GM23338 (cell line): ENCODE measurements around the gene N4BP2L1. TPM values are rescaled to one million over a fixed set of nuclear protein-coding genes. Genes with fewer than 3 reads are reported as not detected.
A peak's percentile ranks its signal among the peaks of the same experiment; 100 is the strongest.

Source experiments
- ATAC-seq: fragments of 200-7000 bp; cut with Tn5 transposase; 3 replicates; pipeline ENCODE4 v1.9.1; 2020
- DNase-seq: peaks from one replicate; pipeline ENCODE4 v3.0.0-alpha.2; 2015; ENCODE audit warnings: low spot score
- H2AFZ ChIP-seq: fragments of 200-600 bp; sonication (generic); 2 replicates; pipeline ENCODE4 v1.8.0; 2016; ENCODE audit warnings: antibody characterized with exemption, mild to moderate bottlenecking, moderate library complexity
- H3F3A ChIP-seq: fragments of 200-600 bp; sonication (generic); replicated peaks from 2 replicates; pipeline ENCODE4 v1.8.0; 2017; ENCODE audit warnings: antibody characterized with exemption, mixed run types, low read depth
- H3K27ac ChIP-seq: fragments of 200-600 bp; sonication (generic); 2 replicates; pipeline ENCODE4 v1.6.1; 2016; ENCODE audit warnings: low read depth
- H3K27me3 ChIP-seq: fragments of 200-600 bp; sonication (generic); 2 replicates; pipeline ENCODE4 v1.8.0; 2016; ENCODE audit warnings: mild to moderate bottlenecking, mixed run types, moderate library complexity; ENCODE audit not compliant: insufficient read depth
- H3K36me3 ChIP-seq: fragments of 200-600 bp; sonication (generic); 2 replicates; pipeline ENCODE4 v1.8.0; 2016; ENCODE audit warnings: mild to moderate bottlenecking; ENCODE audit not compliant: insufficient read depth
- H3K4me1 ChIP-seq: fragments of 200-600 bp; sonication (generic); 2 replicates; pipeline ENCODE4 v1.8.0; 2016; ENCODE audit warnings: mild to moderate bottlenecking, moderate library complexity; ENCODE audit not compliant: insufficient read depth
- H3K4me2 ChIP-seq: fragments of 200-600 bp; sonication (generic); 2 replicates; pipeline ENCODE4 v1.7.1; 2017; ENCODE audit warnings: mixed run types
- H3K4me3 ChIP-seq: fragments of 200-600 bp; sonication (generic); 2 replicates; pipeline ENCODE4 v1.6.1; 2016; ENCODE audit warnings: mixed run types
- H3K79me2 ChIP-seq: fragments of 200-600 bp; sonication (generic); replicated peaks from 2 replicates; pipeline ENCODE4 v1.8.0; 2017; ENCODE audit warnings: mild to moderate bottlenecking; ENCODE audit not compliant: insufficient read depth
- H3K9me2 ChIP-seq: fragments of 200-600 bp; sonication (generic); 2 replicates; pipeline ENCODE4 v1.8.0; 2017; ENCODE audit not compliant: insufficient read depth
- H4K20me1 ChIP-seq: fragments of 200-600 bp; sonication (generic); replicated peaks from 2 replicates; pipeline ENCODE4 v1.8.0; 2017; ENCODE audit warnings: mild to moderate bottlenecking; ENCODE audit not compliant: insufficient read depth
- H3K27ac Mint-ChIP-seq: 2 replicates; pipeline ENCODE4 v1.8.0; 2020; ENCODE audit warnings: inconsistent platforms, mild to moderate bottlenecking, moderate library complexity, mixed read lengths
- H3K27me3 Mint-ChIP-seq: 3 replicates; pipeline ENCODE4 v1.8.0; 2022; ENCODE audit warnings: low read depth, mild to moderate bottlenecking, moderate library complexity, mixed read lengths, inconsistent platforms; ENCODE audit not compliant: insufficient read depth, poor library complexity
- H3K36me3 Mint-ChIP-seq: 3 replicates; pipeline ENCODE4 v1.8.0; 2021; ENCODE audit warnings: low read depth, mild to moderate bottlenecking, inconsistent platforms, moderate library complexity, mixed read lengths
- H3K4me1 Mint-ChIP-seq: 3 replicates; pipeline ENCODE4 v1.8.0; 2020; ENCODE audit warnings: mild to moderate bottlenecking, inconsistent platforms, mixed read lengths
- H3K4me3 Mint-ChIP-seq: 3 replicates; pipeline ENCODE4 v1.8.0; 2021; ENCODE audit warnings: moderate library complexity, mild to moderate bottlenecking, inconsistent platforms, mixed read lengths
- H3K9me3 Mint-ChIP-seq: 3 replicates; pipeline ENCODE4 v1.8.0; 2020; ENCODE audit warnings: moderate library complexity, mild to moderate bottlenecking, inconsistent platforms, mixed read lengths
- CREB1 ChIP-seq: fragments of 250-450 bp; sonication (Bioruptor Pico); IDR thresholded peaks from 2 replicates; pipeline ENCODE4 v1.5.0; 2020; ENCODE audit warnings: low read depth, mild to moderate bottlenecking, moderate library complexity
- ETS1 ChIP-seq: IDR thresholded peaks from 2 replicates; pipeline ENCODE4 v1.6.1; 2016; ENCODE audit warnings: antibody characterized with exemption
- EZH2 ChIP-seq: fragments of 200-600 bp; sonication (generic); IDR thresholded peaks from one replicate; pipeline ENCODE4 v1.8.0; 2017; ENCODE audit warnings: antibody characterized with exemption, mild to moderate bottlenecking, low read depth; ENCODE audit not compliant: unreplicated experiment
- EZH2phosphoT487 ChIP-seq: fragments of 200-600 bp; sonication (generic); IDR thresholded peaks from one replicate; pipeline ENCODE4 v1.8.1; 2018; ENCODE audit warnings: antibody characterized with exemption; ENCODE audit not compliant: unreplicated experiment
- JUNB ChIP-seq: IDR thresholded peaks from one replicate; pipeline ENCODE4 v1.6.1; 2016; ENCODE audit warnings: antibody characterized with exemption; ENCODE audit not compliant: unreplicated experiment
- NANOG ChIP-seq: IDR thresholded peaks from 2 replicates; pipeline ENCODE4 v1.6.1; 2016; ENCODE audit warnings: antibody characterized with exemption, borderline replicate concordance
- POLR2AphosphoS5 ChIP-seq: IDR thresholded peaks from 2 replicates; pipeline ENCODE4 v1.6.1; 2016; ENCODE audit warnings: antibody characterized with exemption, low read depth
- REST ChIP-seq: IDR thresholded peaks from one replicate; pipeline ENCODE4 v1.6.1; 2018; ENCODE audit warnings: antibody characterized with exemption; ENCODE audit not compliant: unreplicated experiment
- STAT1 ChIP-seq: IDR thresholded peaks from one replicate; pipeline ENCODE4 v1.6.1; 2016; ENCODE audit warnings: antibody characterized with exemption; ENCODE audit not compliant: unreplicated experiment
- ZNF114 ChIP-seq: fragments of 250-450 bp; sonication (Bioruptor Pico); IDR thresholded peaks from 2 replicates; pipeline ENCODE4 v1.5.0; 2020; ENCODE audit warnings: mild to moderate bottlenecking, moderate library complexity
- ZNF331 ChIP-seq: fragments of 250-450 bp; sonication (Bioruptor Pico); IDR thresholded peaks from 2 replicates; pipeline ENCODE4 v1.5.0; 2020; ENCODE audit warnings: low read depth, mild to moderate bottlenecking, moderate library complexity
- polyA plus RNA-seq: library from polyadenylated mRNA; unstranded; fragments of >200 nt; fragmentation: Nextera tagmentation; extraction: Ambion mirVana; gene quantifications from 2 replicates; pipeline ENCODE4 v1.2.1, GENCODE V29; 2016
- total RNA-seq: library from RNA; depleted of rRNA; stranded (reverse); fragments of >200 nt; shearing (Covaris generic); gene quantifications from 2 replicates; pipeline ENCODE4 v1.2.3, GENCODE V29; 2014
- TF ChIP-seq, protein P1 (sequence below), 2 experiments: fragments of 200-600 bp in 1 of 2; sonication (generic) in 1 of 2; conservative IDR thresholded peaks; 2 replicates each; pipeline versions ENCODE4 v1.5.1 to v1.6.1; 2016 to 2017; ENCODE audit warnings: antibody characterized with exemption in 2 of 2, low read depth in 2 of 2, mild to moderate bottlenecking in 2 of 2, moderate library complexity in 1 of 2

Gene N4BP2L1
- total and polyA plus RNA-seq, 2 experiments from 2014 or later: 3.3 to 4.1 TPM

GRCh38 chr13:32429433-32429909, 1.5 kb upstream of the N4BP2L1 start (continued):
- TF ChIP-seq ETS1 (no peak), STAT1 (no peak), ZNF331 (CRISPR knock-in tag) (no peak)

GRCh38 chr13:32428581-32429432, 877 bp upstream of the N4BP2L1 start:
- Histone ChIP-seq H3K4me3 (peak overlapping the region; percentile 79), H2AFZ (peak overlapping the region; percentile 99), H3F3A (peaks cover 14% of the 10 kb centered on the region; the same call in 1 of the 2 replicates), H4K20me1 (0 out of 2 replicates have a peak, but pooled peaks cover 3% of the 10 kb centered on the region), H3K27me3 (peaks cover 18% of the 10 kb centered on the region), H3K4me1 (peaks cover 18% of the 10 kb centered on the region), H3K79me2 (0 out of 2 replicates have a peak, but pooled peaks cover 7% of the 10 kb centered on the region), H3K9me2 (no peaks in the 10 kb centered on the region), H3K4me2 (peak overlapping the region; percentile 95), H3K36me3 (no peaks in the 10 kb centered on the region), H3K27ac (no peak overlapping the region; the same call in 1 of the 2 replicates)
- Mint-ChIP-seq H3K4me1 (peaks cover 24% of the 10 kb centered on the region), H3K4me3 (peak overlapping the region; percentile 71), H3K36me3 (no peaks in the 10 kb centered on the region; the same call in 2 of the 3 replicates), H3K27me3 (peaks cover 8% of the 10 kb centered on the region), H3K9me3 (no peaks in the 10 kb centered on the region), H3K27ac (no peak overlapping the region)
- ATAC-seq (no peak), DNase-seq (no peak)
- TF ChIP-seq, protein P1, sequence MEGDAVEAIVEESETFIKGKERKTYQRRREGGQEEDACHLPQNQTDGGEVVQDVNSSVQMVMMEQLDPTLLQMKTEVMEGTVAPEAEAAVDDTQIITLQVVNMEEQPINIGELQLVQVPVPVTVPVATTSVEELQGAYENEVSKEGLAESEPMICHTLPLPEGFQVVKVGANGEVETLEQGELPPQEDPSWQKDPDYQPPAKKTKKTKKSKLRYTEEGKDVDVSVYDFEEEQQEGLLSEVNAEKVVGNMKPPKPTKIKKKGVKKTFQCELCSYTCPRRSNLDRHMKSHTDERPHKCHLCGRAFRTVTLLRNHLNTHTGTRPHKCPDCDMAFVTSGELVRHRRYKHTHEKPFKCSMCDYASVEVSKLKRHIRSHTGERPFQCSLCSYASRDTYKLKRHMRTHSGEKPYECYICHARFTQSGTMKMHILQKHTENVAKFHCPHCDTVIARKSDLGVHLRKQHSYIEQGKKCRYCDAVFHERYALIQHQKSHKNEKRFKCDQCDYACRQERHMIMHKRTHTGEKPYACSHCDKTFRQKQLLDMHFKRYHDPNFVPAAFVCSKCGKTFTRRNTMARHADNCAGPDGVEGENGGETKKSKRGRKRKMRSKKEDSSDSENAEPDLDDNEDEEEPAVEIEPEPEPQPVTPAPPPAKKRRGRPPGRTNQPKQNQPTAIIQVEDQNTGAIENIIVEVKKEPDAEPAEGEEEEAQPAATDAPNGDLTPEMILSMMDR (conservative IDR thresholded peaks at IDR 0.05; ENCODE audit: low read depth in 2 of 2): no peak
- TF ChIP-seq POLR2AphosphoS5 (no peak), JUNB (no peak), NANOG (no peak), REST (no peak), EZH2phosphoT487 (no peak), ZNF114 (CRISPR knock-in tag) (no peak), EZH2 (no peak), ZNF331 (CRISPR knock-in tag) (no peak), CREB1 (no peak), STAT1 (no peak), ETS1 (no peak)
